Testis (tissue), 3 donors: ENCODE data around the gene CHST9. TPM values are rescaled to one million over a fixed set of nuclear protein-coding genes. Genes with fewer than 3 reads are reported as not detected.

Source experiments
- DNase-seq: peaks from one replicate; pipeline ENCODE4 v3.0.0-alpha.2; 2019
- H3K27ac ChIP-seq, 2 donors: fragments of 200-600 bp; sonication (generic); one replicate each; pipeline ENCODE4 v1.5.1; 2019
- H3K27me3 ChIP-seq: fragments of 200-600 bp; sonication (generic); one replicate; pipeline ENCODE4 v1.5.1; 2019
- H3K36me3 ChIP-seq: fragments of 200-600 bp; sonication (generic); one replicate; pipeline ENCODE4 v1.5.1; 2017; ENCODE audit warnings: low read depth; ENCODE audit errors: missing control alignments
- H3K4me1 ChIP-seq: fragments of 200-600 bp; sonication (generic); one replicate; pipeline ENCODE4 v1.5.1; 2019
- H3K4me3 ChIP-seq, 2 donors: fragments of 200-600 bp; sonication (generic); one replicate each; pipeline ENCODE4 v1.5.1; 2017 to 2019
- H3K9me3 ChIP-seq: fragments of 200-600 bp; sonication (generic); one replicate; pipeline ENCODE4 v1.5.1; 2017
- POLR2A ChIP-seq: fragments of 450-650 bp; IDR thresholded peaks from one replicate; pipeline ENCODE4 v1.6.1; 2017; ENCODE audit warnings: antibody characterized with exemption, mild to moderate bottlenecking, moderate library complexity
- WGBS, 2 donors: methylation state at CpG; one replicate each; pipeline ENCODE4 v1.1.5; 2018; 5-methylcytosine and 5-hydroxymethylcytosine counted together
- intact Hi-C: fragments of 100-400 bp; cut with DNase I; formaldehyde crosslinking; loops from one replicate; pipeline ENCODE4 v1.15.1; 2023; ENCODE audit warnings: low total_unique reads
- polyA plus RNA-seq: library from polyadenylated mRNA; stranded (reverse); fragments of 350-450 nt; fragmentation: Illumina TruSeq; extraction: RNeasy Lipid Tissue Mini Kit (QIAGEN cat#74804); gene quantifications from one replicate; pipeline ENCODE4 v1.2.3, GENCODE V29; 2014; ENCODE audit warnings: low read depth, low replicate concordance; ENCODE audit not compliant: insufficient read depth
- total RNA-seq, 2 donors: library from RNA; depleted of rRNA; stranded (reverse); fragments of >200 nt; gene quantifications; one replicate each; pipeline ENCODE4 v1.2.3, GENCODE V29; 2016
- TF ChIP-seq, protein P1 (sequence below), 3 experiments: fragments of 450-650 bp in 2 of 3; fragments of 200-600 bp in 1 of 3; sonication (generic) in 1 of 3; IDR thresholded peaks; one replicate each; pipeline ENCODE4 v1.5.1; 2016 to 2019; ENCODE audit warnings: antibody characterized with exemption in 3 of 3, mild to moderate bottlenecking in 2 of 3, moderate library complexity in 1 of 3

Gene CHST9
- total and polyA plus RNA-seq, 3 donors from 2014 or later, result 9.6 to 25.5 (median 20.9) TPM

DNA sequence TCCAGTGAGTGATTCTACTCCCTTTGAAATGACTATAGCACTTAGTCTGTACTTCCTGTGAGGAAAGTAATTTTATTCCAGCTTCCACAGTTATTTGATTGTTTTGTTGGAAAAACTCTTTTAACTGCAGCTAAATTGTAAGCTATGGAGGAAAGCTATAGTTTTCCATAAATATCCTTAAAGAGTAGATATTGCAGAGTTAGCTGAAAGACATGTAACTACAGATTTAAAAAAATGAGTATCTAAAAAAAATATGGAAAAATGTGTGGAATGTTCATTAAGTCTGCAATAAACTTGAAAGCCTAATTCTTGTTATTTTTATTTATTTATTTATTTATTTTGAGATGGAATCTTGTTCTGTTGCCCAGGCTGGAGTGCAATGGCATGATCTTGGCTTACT lies 262.8 kb downstream of the CHST9 start:
- H3K4me3 ChIP-seq, result no peak overlapping the region
- H3K27me3 ChIP-seq, result no peaks in the 10 kb centered on the region
- no peaks in the 10 kb centered on the region for H3K36me3 ChIP-seq
- TF ChIP-seq POLR2A, result no peak
- TF ChIP-seq, protein P1, sequence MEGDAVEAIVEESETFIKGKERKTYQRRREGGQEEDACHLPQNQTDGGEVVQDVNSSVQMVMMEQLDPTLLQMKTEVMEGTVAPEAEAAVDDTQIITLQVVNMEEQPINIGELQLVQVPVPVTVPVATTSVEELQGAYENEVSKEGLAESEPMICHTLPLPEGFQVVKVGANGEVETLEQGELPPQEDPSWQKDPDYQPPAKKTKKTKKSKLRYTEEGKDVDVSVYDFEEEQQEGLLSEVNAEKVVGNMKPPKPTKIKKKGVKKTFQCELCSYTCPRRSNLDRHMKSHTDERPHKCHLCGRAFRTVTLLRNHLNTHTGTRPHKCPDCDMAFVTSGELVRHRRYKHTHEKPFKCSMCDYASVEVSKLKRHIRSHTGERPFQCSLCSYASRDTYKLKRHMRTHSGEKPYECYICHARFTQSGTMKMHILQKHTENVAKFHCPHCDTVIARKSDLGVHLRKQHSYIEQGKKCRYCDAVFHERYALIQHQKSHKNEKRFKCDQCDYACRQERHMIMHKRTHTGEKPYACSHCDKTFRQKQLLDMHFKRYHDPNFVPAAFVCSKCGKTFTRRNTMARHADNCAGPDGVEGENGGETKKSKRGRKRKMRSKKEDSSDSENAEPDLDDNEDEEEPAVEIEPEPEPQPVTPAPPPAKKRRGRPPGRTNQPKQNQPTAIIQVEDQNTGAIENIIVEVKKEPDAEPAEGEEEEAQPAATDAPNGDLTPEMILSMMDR (IDR thresholded peaks at IDR 0.05), result no peak
- intact Hi-C loops, result no loop called here
- DNase-seq, result no peak
- H3K27ac ChIP-seq, result no peak overlapping the region
- no peaks in the 10 kb centered on the region for H3K9me3 ChIP-seq
- peaks cover 7% of the 10 kb centered on the region for H3K4me1 ChIP-seq

DNA sequence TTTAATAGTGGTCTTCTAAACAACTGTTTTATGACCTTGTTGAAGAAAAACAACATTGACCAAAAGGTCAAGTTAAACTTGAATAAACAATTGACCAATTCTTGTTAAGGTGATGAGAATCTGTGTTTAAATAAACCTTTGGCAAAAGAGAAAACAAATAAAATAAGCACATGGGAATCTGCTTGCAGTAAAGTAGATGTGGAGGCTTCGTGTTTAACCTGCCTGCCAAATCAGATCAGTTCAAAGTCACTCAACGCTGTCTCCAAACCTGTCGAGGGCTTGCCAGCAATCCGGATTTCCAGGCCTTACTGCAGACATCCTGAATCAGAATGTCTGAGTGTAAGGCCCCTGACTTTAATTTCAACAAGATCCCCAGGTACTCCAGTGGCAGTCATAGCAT lies 264.5 kb downstream of the CHST9 start:
- Histone ChIP-seq H3K27ac (no peak overlapping the region), H3K4me3 (no peak overlapping the region), H3K4me1 (peaks cover 7% of the 10 kb centered on the region), H3K27me3 (no peaks in the 10 kb centered on the region), H3K9me3 (no peaks in the 10 kb centered on the region), H3K36me3 (no peaks in the 10 kb centered on the region)
- DNase-seq, result no peak
- 82 to 86% methylated on average over 4 of the region's 4 CpGs for WGBS, 2 donors
- TF ChIP-seq POLR2A, result no peak
- TF ChIP-seq, protein P1 (IDR thresholded peaks at IDR 0.05), result no peak
- intact Hi-C loops, result no loop called here

DNA sequence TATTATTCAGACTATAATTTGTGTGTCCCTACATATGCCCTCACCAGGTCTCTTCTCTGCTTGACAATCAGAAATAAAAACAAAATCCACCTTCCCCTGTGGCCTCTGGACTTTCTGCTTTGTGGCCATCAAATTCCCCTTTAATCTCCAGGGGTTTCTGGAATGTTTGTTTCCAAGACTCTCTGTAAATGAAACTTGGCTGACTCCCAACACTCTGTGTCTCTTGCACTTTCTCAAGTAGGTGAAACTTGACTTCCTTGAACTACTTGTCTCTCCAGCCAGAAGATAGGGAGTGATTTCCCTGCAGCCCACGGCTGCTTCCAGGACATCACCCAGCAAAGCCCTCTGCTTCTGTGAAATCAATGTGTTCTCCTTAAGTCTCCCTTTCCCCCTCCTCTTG lies 265.5 kb downstream of the CHST9 start:
- Histone ChIP-seq H3K36me3 (no peaks in the 10 kb centered on the region), H3K4me1 (peaks cover 7% of the 10 kb centered on the region), H3K9me3 (no peaks in the 10 kb centered on the region), H3K27ac (no peak overlapping the region), H3K4me3 (no peak overlapping the region), H3K27me3 (no peaks in the 10 kb centered on the region)
- intact Hi-C loops, result no loop called here
- no peak for TF ChIP-seq POLR2A
- TF ChIP-seq, protein P1 (IDR thresholded peaks at IDR 0.05), result no peak
- no peak for DNase-seq
- 3 to 29% methylated on average over 1 of the region's 1 CpG for WGBS, 2 donors

DNA sequence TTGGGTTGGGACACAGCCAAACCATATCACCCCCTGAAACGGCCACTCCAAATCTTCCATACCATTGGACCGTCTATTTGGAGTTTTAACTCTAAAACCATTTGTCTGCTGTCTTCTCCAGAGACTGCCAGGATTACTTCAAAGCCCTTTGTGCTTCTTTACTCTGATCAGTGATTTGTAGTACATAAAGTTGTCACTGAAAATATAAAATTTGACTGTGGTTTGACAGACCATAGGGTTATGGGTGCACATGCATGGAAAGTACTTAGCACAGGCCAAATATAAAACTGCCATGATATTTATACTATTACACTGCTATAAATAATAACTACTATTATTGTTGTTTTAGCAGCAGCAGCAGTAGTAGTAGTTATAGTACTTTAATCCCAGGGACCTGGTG lies 265.9 kb downstream of the CHST9 start:
- no peak for TF ChIP-seq POLR2A
- TF ChIP-seq, protein P1 (IDR thresholded peaks at IDR 0.05), result no peak
- Histone ChIP-seq H3K9me3 (no peaks in the 10 kb centered on the region), H3K27ac (no peak overlapping the region), H3K4me1 (peaks cover 7% of the 10 kb centered on the region), H3K27me3 (no peaks in the 10 kb centered on the region), H3K36me3 (no peaks in the 10 kb centered on the region), H3K4me3 (no peak overlapping the region)
- WGBS, 2 donors, result 63 to 67% methylated on average over 2 of the region's 2 CpGs
- intact Hi-C loops, result no loop called here
- DNase-seq, result no peak

DNA sequence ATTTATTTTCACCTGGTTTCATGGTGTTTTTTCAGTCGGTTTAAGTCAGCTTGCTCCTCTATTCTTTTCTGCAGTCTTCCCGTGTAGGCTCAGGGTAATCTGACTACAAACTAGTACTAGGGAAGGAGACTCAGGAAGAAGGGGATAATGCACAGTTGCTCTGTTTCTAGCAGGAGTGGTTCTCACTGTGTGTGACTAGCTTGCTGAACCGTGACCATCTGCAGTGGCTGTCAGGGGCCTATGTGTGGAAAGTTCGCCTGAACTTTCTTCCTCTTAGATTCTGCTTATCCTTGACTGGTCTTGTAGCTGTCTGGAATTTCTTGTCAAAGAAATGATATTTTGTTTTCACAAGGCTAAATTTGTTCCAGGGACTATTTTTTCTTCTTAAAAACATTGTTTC lies 273.3 kb downstream of the CHST9 start:
- 34 to 37% methylated on average over 4 of the region's 4 CpGs for WGBS, 2 donors
- DNase-seq, result no peak
- intact Hi-C loops, result no loop called here

More for the DNA sequence above, 273.3 kb downstream of the CHST9 start:
- TF ChIP-seq POLR2A, result no peak
- TF ChIP-seq, protein P1 (IDR thresholded peaks at IDR 0.05), result no peak
- no peaks in the 10 kb centered on the region for H3K9me3 ChIP-seq
- peaks cover 6% of the 10 kb centered on the region for H3K4me1 ChIP-seq
- no peak overlapping the region for H3K27ac ChIP-seq
- H3K27me3 ChIP-seq, result no peaks in the 10 kb centered on the region
- no peak overlapping the region for H3K4me3 ChIP-seq
- H3K36me3 ChIP-seq, result no peaks in the 10 kb centered on the region
